ENCODE measurements around the gene MCUB. TPM values are rescaled to one million over a fixed set of nuclear protein-coding genes. Genes with fewer than 3 reads are reported as not detected.
"Not testable (repeated sequence)": the region's sequence is repeated elsewhere in the genome, so short reads cannot be mapped to it uniquely, and the experiment has no call there.

Gene MCUB
- polyA plus RNA-seq, 3 donors, result 2.2 to 20.9 (median 17.6) TPM

- 84 to 92% (median 87%) methylated on average over 7 of the region's 7 CpGs for WGBS, 3 donors
- H3K27ac ChIP-seq (ENCODE audit: low read depth, low read length), result no peak overlapping the region
Measured at GRCh38 chr4:109574931-109575804, 15.1 kb downstream of the MCUB start.

- no peak overlapping the region for H3K27ac ChIP-seq (ENCODE audit: low read depth, low read length)
- WGBS, 3 donors, result 49 to 84% (median 51%) methylated on average over 2 of the region's 2 CpGs
Measured at GRCh38 chr4:109576462-109576861, 16.4 kb downstream of the MCUB start.

- 88 to 91% (median 90%) methylated on average over 3 of the region's 3 CpGs for WGBS, 3 donors
- H3K27ac ChIP-seq (ENCODE audit: low read depth, low read length), result no peak overlapping the region
Measured at GRCh38 chr4:109578846-109579245, 18.8 kb downstream of the MCUB start.

- not testable (repeated sequence) for H3K27ac ChIP-seq (ENCODE audit: low read depth, low read length)
- 96 to 99% (median 96%) methylated on average over 5 of the region's 5 CpGs for WGBS, 3 donors
Measured at GRCh38 chr4:109579997-109580396, 20.0 kb downstream of the MCUB start.

- H3K27ac ChIP-seq (ENCODE audit: low read depth, low read length), result no peak overlapping the region
- 66 to 77% (median 70%) methylated on average over 4 of the region's 4 CpGs for WGBS, 3 donors
Measured at GRCh38 chr4:109588176-109588575, 28.1 kb downstream of the MCUB start.

DNA sequence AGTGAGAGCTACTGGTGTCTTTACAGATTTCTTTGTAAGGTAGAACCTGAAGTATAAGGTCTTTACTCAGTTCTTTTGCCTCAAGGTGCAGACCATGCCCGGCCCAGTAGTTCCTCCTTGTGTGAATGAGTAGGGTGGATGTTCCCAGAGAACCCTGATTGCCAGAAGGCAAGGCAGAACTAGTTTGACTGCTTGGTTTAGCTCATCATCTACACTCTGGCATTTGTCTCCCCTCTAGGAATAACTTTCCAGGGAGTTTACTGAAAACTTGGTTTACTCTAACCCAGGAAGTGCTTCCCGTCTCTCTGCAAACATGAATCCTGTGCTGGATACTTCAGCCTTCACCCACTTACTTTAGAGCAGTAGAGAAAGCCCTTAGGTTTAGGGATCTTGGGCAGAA is 29.1 kb downstream of the MCUB start:
- no peak overlapping the region for H3K27ac ChIP-seq (ENCODE audit: low read depth, low read length)
- 83 to 91% (median 88%) methylated on average over 2 of the region's 2 CpGs for WGBS, 3 donors

GRCh38 chr4:109589605-109590004 is 29.6 kb downstream of the MCUB start:
- WGBS, 3 donors, result 62 to 82% (median 64%) methylated on average over 2 of the region's 2 CpGs
- no peak overlapping the region for H3K27ac ChIP-seq (ENCODE audit: low read depth, low read length)

- WGBS, 3 donors, result 69 to 71% (median 70%) methylated on average over 3 of the region's 3 CpGs
Measured at GRCh38 chr4:109590905-109591304, 30.9 kb downstream of the MCUB start.

DNA sequence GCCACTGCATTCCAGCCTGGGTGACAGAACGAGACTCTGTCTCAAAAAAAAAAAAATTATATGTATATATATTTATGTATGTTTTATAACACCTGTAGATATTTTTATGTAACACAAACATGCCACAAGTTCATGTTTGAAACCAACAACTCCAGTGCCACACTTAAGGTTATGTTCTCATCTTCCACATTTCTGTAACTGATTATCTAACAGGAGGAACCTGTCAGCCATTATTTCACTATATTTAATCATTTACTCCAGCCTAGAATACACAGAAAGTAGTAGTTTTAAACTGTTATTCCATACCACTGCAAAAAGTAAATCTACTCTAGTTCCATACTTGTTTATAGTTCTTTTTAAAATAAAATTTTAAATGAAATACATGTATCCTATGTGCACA is 32.3 kb downstream of the MCUB start:
- H3K27ac ChIP-seq (ENCODE audit: low read depth, low read length), result no peak overlapping the region
- 92 to 100% (median 97%) methylated on average over 1 of the region's 1 CpG for WGBS, 3 donors

More at GRCh38 chr4:109590905-109591304, 30.9 kb downstream of the MCUB start:
- no peak overlapping the region for H3K27ac ChIP-seq (ENCODE audit: low read depth, low read length)

- WGBS, 3 donors, result 64 to 82% (median 82%) methylated on average over 3 of the region's 3 CpGs
- H3K27ac ChIP-seq (ENCODE audit: low read depth, low read length), result not testable (repeated sequence)
Measured at GRCh38 chr4:109595123-109595522, 35.1 kb downstream of the MCUB start.

DNA sequence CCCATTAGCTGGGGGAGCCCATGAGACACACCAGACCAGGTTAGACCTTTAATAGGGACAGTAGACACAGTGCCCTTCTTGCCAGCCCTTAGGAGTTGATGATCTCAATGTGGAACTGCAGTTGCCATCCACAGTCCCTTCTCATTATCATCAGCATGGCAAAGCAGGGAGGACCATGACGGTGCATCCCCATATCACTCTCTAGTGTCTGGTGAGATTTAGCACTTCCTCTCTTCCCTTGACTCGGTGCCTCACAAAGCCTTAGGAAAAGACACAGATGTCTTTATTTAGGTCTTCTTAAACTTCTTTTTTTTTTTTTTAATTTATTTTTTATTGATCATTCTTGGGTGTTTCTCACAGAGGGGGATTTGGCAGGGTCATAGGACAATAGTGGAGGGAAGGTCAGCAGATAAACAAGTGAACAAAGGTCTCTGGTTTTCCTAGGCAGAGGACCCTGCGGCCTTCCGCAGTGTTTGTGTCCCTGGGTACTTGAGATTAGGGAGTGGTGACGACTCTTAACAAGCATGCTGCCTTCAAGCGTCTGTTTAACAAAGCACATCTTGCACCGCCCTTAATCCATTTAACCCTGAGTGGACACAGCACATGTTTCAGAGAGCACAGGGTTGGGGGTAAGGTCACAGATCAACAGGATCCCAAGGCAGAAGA is 36.5 kb downstream of the MCUB start:
- WGBS, 3 donors, result 73 to 100% (median 79%) methylated on average over 2 to 5 of the region's 7 CpGs
- not testable (repeated sequence) for H3K27ac ChIP-seq (ENCODE audit: low read depth, low read length)

DNA sequence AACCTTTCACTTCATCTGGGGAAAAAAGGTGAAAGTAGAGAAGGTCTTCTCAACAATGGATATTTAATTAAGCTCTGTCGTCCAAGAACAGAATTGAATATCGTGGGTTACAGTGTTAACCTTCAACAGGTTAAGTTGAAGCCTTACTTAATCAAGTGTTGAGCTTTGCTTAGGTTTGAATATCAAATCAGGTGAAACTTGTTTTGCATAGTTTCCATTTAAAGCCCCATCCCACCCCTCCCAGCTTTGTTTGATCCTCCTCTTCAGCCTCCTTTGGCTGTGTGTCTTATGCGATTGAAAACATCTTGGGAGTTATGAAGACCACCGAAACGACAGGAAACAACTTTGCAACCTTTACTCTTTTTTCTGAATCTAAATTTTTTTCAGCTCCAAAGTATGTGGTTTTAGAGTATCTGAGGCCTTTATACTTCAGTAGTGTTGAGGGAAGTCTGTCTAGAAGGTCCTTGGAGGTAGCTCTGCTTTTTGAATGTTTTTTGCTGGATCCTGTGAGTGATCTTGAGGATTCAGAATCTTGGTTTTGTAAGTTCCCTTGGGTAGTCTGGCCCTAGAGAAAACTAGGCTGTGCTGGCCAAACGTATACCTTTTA is 39.1 kb downstream of the MCUB start:
- H3K27ac ChIP-seq (ENCODE audit: low read depth, low read length), result no peak overlapping the region
- 82 to 89% (median 87%) methylated on average over 6 of the region's 6 CpGs for WGBS, 3 donors

DNA sequence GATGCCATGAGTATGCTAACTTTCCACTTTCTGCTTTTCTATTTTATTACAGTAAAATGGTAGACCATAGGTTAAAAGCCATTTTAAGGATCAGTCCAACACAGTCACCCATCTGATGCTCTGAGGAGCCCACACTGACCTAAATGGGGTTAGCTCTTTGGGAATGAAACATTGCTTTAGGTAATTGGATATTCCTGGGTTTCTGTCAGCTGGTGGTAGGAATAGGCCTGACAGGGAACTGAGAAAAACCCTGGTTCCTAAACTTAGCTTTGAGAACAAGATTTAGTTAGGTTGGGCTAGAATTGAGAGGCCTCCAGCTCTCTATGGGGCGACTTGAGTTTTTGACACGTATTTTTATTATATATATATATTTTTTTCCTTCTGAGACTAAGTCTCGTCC is 40.4 kb downstream of the MCUB start:
- 85 to 100% (median 94%) methylated on average over 3 of the region's 3 CpGs for WGBS, 3 donors
- no peak overlapping the region for H3K27ac ChIP-seq (ENCODE audit: low read depth, low read length)

DNA sequence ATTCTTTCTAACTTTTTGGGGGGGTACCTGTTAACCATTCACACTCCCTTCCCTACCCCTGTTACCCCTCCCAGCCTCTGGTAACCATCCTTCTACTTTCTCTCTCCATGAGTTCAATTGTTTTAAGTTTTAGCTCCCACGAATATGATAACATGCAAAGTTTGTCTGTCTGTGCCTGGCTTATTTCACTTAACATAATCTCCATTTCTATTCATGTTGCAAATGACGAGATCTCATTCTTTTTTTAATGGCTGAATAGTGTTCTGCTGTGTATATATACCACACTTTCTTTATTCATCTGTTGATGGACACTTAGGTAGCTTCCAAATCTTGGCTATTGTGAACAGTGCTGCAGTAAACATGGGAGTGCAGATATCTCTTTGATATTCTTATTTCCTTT is 41.3 kb downstream of the MCUB start:
- H3K27ac ChIP-seq (ENCODE audit: low read depth, low read length), result no peak overlapping the region
- WGBS, 3 donors, result 78 to 91% (median 87%) methylated on average over 2 of the region's 2 CpGs

GRCh38 chr4:109607976-109608375 is 47.9 kb downstream of the MCUB start:
- H3K27ac ChIP-seq (ENCODE audit: low read depth, low read length), result no peak overlapping the region

- no peak overlapping the region for H3K27ac ChIP-seq (ENCODE audit: low read depth, low read length)
- WGBS, 3 donors, result 80 to 82% (median 80%) methylated on average over 1 of the region's 1 CpG
Measured at GRCh38 chr4:109608879-109609278, 48.8 kb downstream of the MCUB start.

DNA sequence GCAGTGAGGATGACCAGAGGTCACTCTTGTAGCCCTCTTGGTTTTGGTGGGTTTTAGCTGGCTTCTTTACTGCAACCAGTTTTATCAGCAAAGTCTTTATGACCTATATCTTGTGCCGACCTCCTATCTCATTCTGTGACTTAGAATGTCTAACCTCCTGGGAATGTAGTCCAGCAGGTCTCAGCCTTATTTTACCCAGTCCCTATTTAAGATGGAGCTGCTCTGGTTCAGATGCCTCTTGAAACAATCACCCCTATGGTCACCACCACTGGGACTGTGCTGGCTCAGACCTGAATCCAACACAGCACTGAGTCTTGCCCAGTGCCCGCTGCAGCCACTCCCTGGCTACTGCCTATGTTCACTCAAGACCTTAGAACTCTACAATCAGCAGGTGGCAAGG is 49.4 kb downstream of the MCUB start:
- H3K27ac ChIP-seq (ENCODE audit: low read depth, low read length), result no peak overlapping the region
- WGBS, 3 donors, result 64 to 92% (median 85%) methylated on average over 2 of the region's 2 CpGs

DNA sequence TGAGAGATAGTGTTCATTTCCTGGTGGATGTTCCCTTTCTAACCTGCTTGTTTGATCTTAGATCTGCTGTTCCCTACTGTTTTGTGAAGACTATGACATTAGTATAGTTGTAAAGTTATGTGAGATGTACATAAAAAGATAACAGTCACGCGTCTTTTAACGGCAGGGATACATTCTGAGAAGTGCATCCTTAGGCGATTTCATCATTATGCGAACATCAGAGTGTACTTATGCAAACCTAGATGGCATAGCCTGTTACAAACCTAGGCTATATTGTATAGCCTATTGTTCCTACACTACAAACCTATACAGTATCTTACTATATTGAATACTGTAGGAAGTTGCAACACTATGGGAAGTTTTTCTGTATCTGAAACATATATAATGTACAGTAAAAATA is 50.4 kb downstream of the MCUB start:
- H3K27ac ChIP-seq (ENCODE audit: low read depth, low read length), result no peak overlapping the region
- WGBS, 3 donors, result 95 to 97% (median 96%) methylated on average over 5 of the region's 5 CpGs

- H3K27ac ChIP-seq (ENCODE audit: low read depth, low read length), result no peak overlapping the region
Measured at GRCh38 chr4:109611045-109611646, 51.1 kb downstream of the MCUB start.
